Epithelial cell of esophagus (primary cell): ENCODE results near the gene NEB.
"Not testable (repeated sequence)": the region's sequence is repeated elsewhere in the genome, so short reads cannot be mapped to it uniquely, and the experiment has no call there.

ENCODE experiments used
- DNase-seq: peaks from one replicate; pipeline ENCODE4 v3.0.0; 2010; ENCODE audit warnings: low read depth
- H3K4me3 ChIP-seq: 2 replicates; pipeline ENCODE4 v1.5.1; 2011; ENCODE audit warnings: mild to moderate bottlenecking, low read length, control low read depth
- TF ChIP-seq, protein P1 (sequence below): IDR thresholded peaks from 2 replicates; pipeline ENCODE4 v1.5.1; 2011; ENCODE audit warnings: low read depth, mild to moderate bottlenecking, low read length, control low read depth, inconsistent platforms; ENCODE audit not compliant: insufficient read depth; ENCODE audit errors: missing control alignments

NEB gene

DNA sequence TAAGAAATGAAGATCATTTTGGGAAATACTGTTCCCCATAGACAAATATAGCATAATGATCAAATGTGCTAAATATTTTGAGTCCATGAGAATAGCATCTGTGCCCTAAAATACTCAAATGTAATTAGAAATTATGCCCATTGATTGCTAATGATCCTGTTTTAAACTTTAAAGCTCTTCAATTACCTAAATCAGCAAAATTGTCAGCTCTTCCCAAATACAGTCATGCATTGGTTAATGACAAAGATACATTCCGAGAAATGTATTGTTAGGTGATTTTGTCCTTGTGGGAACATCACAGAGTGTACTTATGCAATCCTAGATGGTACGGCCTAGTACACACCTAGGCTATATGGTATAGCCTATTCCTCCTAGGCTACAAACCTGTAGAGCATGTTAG is 89.7 kb downstream of the NEB start:
- DNase-seq: no peak
- H3K4me3 ChIP-seq: no peak overlapping the region
- TF ChIP-seq, protein P1, sequence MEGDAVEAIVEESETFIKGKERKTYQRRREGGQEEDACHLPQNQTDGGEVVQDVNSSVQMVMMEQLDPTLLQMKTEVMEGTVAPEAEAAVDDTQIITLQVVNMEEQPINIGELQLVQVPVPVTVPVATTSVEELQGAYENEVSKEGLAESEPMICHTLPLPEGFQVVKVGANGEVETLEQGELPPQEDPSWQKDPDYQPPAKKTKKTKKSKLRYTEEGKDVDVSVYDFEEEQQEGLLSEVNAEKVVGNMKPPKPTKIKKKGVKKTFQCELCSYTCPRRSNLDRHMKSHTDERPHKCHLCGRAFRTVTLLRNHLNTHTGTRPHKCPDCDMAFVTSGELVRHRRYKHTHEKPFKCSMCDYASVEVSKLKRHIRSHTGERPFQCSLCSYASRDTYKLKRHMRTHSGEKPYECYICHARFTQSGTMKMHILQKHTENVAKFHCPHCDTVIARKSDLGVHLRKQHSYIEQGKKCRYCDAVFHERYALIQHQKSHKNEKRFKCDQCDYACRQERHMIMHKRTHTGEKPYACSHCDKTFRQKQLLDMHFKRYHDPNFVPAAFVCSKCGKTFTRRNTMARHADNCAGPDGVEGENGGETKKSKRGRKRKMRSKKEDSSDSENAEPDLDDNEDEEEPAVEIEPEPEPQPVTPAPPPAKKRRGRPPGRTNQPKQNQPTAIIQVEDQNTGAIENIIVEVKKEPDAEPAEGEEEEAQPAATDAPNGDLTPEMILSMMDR: no peak

DNA sequence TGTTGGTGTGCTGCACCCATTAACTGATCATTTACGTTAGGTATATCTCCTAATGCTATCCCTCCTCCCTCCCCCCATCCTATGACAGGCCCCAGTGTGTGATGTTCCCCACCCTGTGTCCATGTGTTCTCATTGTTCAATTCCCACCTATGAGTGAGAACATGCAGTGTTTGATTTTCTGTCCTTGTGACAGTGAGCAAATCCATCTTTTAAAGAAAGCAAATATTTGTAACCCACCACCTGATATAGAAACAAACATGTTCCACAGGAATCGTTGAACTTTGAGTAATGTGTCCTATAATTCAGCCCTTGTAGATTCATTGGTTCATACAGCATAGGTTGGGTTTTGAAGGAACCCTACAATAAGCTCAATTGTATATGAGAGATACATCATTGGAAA is 92.4 kb downstream of the NEB start:
- not testable (repeated sequence) for H3K4me3 ChIP-seq, DNase-seq

DNA sequence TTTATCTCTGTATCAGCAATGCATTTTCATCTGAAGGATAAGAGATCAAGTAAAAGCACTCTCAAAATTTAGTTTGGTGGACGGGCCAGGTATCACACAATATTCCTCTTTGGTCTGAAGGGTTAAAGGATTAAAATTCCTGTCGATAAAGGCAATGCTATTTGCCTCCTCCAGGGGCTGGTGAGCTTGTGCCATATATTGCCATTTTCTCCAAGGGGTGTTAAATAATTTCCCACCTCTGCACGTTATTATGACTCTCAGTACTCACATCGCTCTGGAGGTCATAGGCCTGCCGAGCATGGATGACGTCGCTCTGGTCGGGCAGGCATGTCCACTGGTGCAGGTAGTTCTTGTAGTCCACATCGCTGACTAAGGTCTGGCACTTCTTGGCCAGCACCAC is 94.2 kb downstream of the NEB start:
- DNase-seq: no peak
- TF ChIP-seq, protein P1: no peak
- H3K4me3 ChIP-seq: no peak overlapping the region

DNA sequence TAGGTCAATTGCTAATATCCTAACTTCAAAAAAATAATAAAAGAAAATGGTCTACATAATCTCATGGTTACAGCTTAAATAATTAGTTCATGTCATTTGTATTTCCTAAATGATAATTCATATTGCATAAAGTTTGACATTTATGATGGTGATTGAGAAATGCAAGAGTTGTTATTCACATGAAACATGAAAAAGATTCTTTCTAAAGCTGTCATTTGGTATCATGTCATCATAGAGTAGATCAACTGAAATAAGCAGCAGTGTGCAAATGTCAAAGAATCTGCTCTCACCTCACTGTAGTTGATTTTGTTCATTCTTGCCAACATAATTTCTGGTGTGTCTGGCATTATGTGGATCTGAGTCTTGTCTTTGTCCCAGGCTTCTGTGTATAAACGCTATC is 95.3 kb downstream of the NEB start:
- no peak overlapping the region for H3K4me3 ChIP-seq
- TF ChIP-seq, protein P1: no peak
- no peak for DNase-seq

DNA sequence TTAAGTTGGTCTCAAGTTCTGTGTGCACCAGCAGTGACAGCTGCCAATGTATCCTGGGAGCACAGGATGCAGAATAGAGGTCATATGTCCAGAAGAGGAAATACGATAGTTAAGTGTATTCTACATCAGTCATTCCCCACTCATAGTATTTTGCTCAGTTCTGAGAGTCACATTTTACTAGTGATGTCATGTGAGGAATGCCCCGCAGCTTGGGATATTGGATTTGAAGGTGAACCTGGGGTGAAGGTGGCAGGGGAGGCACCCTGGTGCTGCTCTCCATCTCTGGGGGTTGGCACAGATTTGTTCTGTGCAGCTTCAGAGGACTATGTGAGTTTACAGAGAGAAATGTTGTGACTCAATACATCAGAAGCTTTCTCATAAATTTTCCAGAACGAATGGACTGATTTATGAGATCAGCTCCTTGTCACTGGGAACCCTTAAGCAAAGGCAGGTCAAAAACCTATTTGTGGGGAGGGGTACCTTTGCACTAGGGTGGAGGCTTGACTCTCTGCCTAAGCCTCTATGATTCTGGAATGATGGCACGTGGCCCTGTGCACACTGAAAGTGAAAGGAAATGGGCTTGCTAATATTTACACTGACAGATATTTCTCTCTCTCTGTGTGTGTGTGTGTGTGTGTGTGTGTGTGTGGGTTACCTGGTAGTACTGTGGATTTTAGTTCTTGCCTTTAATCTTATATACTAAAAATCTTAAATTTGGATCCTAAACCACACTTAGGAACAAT is 95.9 kb downstream of the NEB start:
- TF ChIP-seq, protein P1: no peak
- H3K4me3 ChIP-seq: no peak overlapping the region
- no peak for DNase-seq

DNA sequence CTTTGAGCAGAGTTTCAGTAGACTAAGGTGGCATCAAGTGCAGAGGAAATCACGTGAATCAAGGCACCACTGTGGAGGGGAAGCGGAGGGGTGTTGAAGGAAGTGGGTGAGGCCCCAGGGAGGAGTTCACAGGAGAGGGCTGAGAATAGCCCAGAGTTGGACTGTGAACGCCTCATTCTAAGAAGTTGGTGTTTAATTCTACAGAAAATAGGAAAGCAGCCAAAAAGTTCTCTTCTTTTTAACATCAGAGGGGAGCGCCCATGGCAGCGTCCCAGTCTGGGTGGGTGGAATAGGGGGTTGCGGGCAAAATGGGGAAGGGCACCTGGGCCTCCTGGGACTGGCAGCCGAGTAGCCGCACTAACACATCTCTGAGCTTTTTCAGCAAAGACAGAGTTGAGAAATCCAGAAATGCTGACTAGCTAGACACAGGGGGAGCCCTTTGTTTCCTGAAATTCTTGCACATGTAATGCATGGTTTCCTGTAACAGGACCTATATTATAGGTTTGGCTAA is 97.0 kb downstream of the NEB start:
- no peak overlapping the region for H3K4me3 ChIP-seq
- TF ChIP-seq, protein P1: no peak
- DNase-seq: no peak

DNA sequence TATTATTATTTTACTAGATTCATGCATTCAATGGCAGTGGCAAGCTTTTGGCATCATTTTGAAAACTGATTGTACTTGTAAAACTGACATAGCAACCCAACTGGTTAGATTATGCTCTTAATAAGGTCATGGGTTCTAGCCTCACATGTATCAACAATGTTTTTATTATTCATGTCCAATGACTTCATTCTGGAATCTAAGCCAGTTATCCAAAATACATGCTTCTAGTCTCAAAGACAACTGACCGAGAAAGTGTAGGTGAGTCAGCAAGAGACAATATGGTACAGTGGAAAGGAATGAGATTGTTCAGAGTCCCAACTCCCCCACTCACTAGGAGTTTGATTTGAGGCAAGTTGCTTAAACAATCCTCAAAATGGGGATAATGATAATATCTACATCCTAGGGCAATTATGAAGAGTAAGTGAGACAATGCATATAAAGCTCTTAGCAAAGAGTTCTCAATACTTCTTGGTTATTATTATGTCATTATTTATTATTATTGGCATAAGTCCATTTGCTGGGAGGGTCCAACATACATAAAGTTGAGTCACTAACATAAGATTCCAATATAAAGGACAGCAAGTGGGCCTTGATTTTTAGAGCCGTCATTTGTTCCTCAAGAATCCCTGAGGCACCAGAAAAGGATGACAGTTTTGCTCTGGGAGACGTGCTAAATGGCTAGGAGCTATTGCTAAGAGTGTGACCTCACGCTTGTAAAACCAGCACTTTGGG is 99.4 kb downstream of the NEB start:
- H3K4me3 ChIP-seq: no peak overlapping the region
- DNase-seq: peak; percentile 55
- TF ChIP-seq, protein P1: no peak
